Measurements from ENCODE around the gene RBM8A.

The RBM8A gene

DNA sequence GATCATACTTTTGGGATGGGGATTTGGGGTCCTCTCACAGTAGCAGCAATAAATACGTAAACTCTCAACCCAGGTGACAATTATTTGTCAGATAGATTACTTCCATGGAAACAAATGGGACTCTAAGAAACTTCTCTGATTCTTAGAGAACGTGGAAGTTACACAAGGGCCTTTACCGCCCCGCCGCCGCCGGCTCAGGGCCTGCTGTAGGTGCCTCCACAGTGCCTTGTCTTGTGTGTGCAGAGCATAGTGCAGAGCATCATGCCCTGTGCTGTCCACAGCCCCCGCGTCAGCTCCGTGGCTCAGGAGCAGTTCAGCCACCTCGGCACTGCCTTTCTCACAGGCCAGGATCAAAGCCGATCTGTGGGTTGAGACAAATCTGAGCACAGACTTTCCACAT lies 52.6 kb downstream of the RBM8A start:
- no peak for DNase-seq

DNA sequence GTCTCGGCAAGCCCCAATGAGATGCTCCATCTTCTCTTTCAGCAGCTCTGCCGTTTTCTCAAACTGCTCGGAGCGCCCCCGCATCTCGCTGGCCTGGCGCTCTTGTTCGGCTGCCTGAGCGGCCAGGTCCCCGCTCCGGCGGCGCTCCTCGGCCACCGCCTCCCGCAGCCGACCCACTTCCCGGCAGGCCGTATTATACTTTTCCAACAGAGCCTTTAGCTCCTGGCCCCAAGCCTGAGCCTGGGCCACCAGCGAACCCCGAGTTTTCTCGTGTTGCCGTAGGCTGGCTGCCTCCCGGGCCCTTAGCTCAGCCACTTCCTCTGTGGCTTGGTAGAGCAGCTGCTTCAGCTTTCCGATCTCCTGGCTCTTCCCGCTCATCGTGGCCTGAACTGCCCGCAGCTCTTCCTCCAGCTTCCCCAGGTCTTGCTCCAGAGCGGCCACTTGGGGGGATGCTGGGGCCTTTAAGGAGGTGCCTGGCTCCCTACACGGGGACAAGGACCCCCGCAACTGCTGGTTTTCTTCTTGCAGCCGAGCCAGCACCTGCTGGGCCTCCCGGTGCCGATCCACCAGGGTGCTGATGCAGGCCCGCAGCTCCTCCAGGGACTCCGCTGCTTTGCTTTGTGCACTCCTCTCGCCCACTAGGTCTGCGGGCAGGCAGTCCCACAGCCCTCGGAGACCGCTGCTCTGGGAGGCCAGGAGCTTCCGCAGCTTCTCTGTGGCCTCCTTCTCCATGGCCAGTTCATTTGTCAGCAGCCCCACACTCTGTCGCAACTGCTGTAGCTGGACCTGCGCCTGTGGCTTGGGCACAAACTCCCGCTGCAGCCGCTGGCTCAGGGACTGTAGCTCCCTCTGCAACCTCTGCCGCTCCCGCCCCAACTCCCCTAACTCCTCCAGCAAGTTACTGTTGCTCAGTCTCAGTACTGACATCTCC lies 55.0 kb downstream of the RBM8A start:
- DNase-seq: no peak
